Cardiac muscle cell (in vitro differentiated cells and primary cell): ENCODE measurements around the gene HSPB3. TPM values are rescaled to one million over a fixed set of nuclear protein-coding genes. Genes with fewer than 3 reads are reported as not detected.
"Not testable (repeated sequence)": the region's sequence is repeated elsewhere in the genome, so short reads cannot be mapped to it uniquely, and the experiment has no call there.

Experiments used
- DNase-seq, 2 donors: peaks; one replicate each; pipeline versions ENCODE4 v3.0.0 to v3.0.0-alpha.2; 2010 to 2017; ENCODE audit warnings: low read depth in 1 of 2, low spot score in 1 of 2
- H3K27ac ChIP-seq: fragments of 200-600 bp; sonication (generic); 2 replicates; pipeline ENCODE4 v1.5.1; 2016
- H3K27me3 ChIP-seq: fragments of 200-600 bp; sonication (generic); 2 replicates; pipeline ENCODE4 v1.6.0; 2016; ENCODE audit warnings: control low read depth
- H3K36me3 ChIP-seq: fragments of 200-600 bp; sonication (generic); 2 replicates; pipeline ENCODE4 v1.5.1; 2016; ENCODE audit warnings: control low read depth
- H3K4me1 ChIP-seq: fragments of 200-600 bp; sonication (generic); 2 replicates; pipeline ENCODE4 v1.8.1; 2017; ENCODE audit warnings: low read depth, mild to moderate bottlenecking, mixed run types
- H3K4me3 ChIP-seq: fragments of 200-600 bp; sonication (generic); 2 replicates; pipeline ENCODE4 v1.5.1; 2016; ENCODE audit warnings: mild to moderate bottlenecking
- H3K9me3 ChIP-seq: fragments of 200-600 bp; sonication (generic); 2 replicates; pipeline ENCODE4 v1.5.1; 2017; ENCODE audit warnings: low read depth, mild to moderate bottlenecking, control low read depth
- polyA plus RNA-seq: library from polyadenylated mRNA; unstranded; fragments of >200 nt; fragmentation: Nextera tagmentation; extraction: Ambion mirVana; gene quantifications from 2 replicates; pipeline ENCODE4 v1.2.1, GENCODE V29; 2016
- total RNA-seq: library from RNA; depleted of rRNA; stranded (reverse); fragments of >200 nt; gene quantifications from 2 replicates; pipeline ENCODE4 v1.2.3, GENCODE V29; 2016
- TF ChIP-seq, protein P1 (sequence below): IDR thresholded peaks from 2 replicates; pipeline ENCODE4 v1.5.1; 2012; ENCODE audit warnings: low read depth, mild to moderate bottlenecking, low read length

The HSPB3 gene
- total and polyA plus RNA-seq, 2 experiments from 2014 or later: 45.4 to 57.3 TPM

DNA sequence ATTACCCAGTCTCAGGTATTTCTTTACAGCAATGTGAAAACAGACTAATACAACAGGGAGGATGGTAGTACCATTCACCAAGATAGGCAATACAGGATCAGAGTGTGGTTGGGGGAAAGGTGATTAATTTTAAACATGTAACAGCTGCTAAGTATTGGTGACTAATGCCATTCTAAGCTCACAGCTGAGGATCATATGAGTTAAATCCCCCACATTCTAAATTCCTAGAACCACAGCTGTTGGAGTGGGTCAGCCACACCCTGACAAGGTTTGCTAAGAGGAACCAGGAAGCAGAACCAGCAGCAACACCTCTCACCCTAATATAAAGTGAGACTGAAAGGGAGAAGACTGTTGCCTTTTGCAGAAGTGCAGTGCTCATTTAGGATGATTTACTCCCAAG lies 24.8 kb downstream of the HSPB3 start:
- Histone ChIP-seq H3K27me3 (no peaks in the 10 kb centered on the region), H3K27ac (no peak overlapping the region), H3K4me3 (no peak overlapping the region), H3K4me1 (no peaks in the 10 kb centered on the region), H3K36me3 (no peaks in the 10 kb centered on the region), H3K9me3 (no peaks in the 10 kb centered on the region)
- peak in 1 of 2 donors; percentile 21 for DNase-seq
- TF ChIP-seq, protein P1, sequence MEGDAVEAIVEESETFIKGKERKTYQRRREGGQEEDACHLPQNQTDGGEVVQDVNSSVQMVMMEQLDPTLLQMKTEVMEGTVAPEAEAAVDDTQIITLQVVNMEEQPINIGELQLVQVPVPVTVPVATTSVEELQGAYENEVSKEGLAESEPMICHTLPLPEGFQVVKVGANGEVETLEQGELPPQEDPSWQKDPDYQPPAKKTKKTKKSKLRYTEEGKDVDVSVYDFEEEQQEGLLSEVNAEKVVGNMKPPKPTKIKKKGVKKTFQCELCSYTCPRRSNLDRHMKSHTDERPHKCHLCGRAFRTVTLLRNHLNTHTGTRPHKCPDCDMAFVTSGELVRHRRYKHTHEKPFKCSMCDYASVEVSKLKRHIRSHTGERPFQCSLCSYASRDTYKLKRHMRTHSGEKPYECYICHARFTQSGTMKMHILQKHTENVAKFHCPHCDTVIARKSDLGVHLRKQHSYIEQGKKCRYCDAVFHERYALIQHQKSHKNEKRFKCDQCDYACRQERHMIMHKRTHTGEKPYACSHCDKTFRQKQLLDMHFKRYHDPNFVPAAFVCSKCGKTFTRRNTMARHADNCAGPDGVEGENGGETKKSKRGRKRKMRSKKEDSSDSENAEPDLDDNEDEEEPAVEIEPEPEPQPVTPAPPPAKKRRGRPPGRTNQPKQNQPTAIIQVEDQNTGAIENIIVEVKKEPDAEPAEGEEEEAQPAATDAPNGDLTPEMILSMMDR: no peak

GRCh38 chr5:54484219-54484894 lies 28.9 kb downstream of the HSPB3 start:
- Histone ChIP-seq H3K27ac (no peak overlapping the region), H3K36me3 (no peaks in the 10 kb centered on the region), H3K9me3 (no peaks in the 10 kb centered on the region), H3K27me3 (no peaks in the 10 kb centered on the region), H3K4me3 (no peak overlapping the region), H3K4me1 (no peaks in the 10 kb centered on the region)
- no peak for DNase-seq
- TF ChIP-seq, protein P1: no peak

GRCh38 chr5:54485659-54486058 lies 30.2 kb downstream of the HSPB3 start:
- not testable (repeated sequence) for H3K27me3 ChIP-seq, H3K36me3 ChIP-seq, DNase-seq, H3K4me1 ChIP-seq, H3K27ac ChIP-seq, H3K9me3 ChIP-seq, H3K4me3 ChIP-seq

DNA sequence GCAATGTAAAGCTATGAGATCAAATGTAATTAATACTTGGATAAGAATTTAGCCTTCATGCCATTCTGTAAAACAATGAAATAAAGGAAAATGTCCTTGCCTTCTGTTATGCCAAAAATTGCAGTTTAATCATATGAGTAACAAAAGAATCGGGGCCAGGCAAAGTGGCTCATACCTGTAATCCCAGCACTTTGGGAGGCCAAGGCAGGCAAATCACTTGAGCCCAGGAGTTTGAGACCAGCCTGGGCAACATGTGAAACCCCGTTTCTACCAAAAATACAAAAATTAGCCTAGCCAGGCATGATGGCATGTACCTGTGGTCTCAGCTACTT lies 34.1 kb downstream of the HSPB3 start:
- not testable (repeated sequence) for H3K27ac ChIP-seq, H3K4me1 ChIP-seq, H3K9me3 ChIP-seq, H3K27me3 ChIP-seq, H3K36me3 ChIP-seq, DNase-seq, H3K4me3 ChIP-seq

- no peaks in the 10 kb centered on the region for H3K27me3 ChIP-seq
- H3K4me1 ChIP-seq: no peaks in the 10 kb centered on the region
- H3K9me3 ChIP-seq: no peaks in the 10 kb centered on the region
- H3K27ac ChIP-seq: no peak overlapping the region
- H3K4me3 ChIP-seq: no peak overlapping the region
- TF ChIP-seq, protein P1: no peak
- no peaks in the 10 kb centered on the region for H3K36me3 ChIP-seq
- DNase-seq: no peak
Observed at GRCh38 chr5:54491326-54491725, 35.8 kb downstream of the HSPB3 start.

DNA sequence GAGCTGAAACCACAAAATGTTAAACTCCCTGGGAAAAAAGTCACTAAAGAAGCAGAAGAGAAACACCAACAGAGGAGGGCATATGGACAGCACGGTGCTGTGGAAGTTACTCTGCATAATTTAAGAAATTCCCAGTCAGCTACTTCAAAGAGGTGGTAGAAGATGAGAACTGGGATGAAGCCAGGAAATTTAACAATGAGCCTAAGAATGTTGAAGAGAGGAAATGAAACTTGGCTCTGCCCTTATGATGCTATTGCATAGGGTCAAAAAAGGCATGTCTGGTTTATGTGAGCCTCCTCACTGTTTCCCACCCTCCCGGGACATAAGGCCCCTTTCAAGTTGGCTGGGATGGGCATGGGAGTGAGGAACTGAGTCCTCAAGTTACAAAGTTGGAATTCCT lies 36.7 kb downstream of the HSPB3 start:
- H3K9me3 ChIP-seq: no peaks in the 10 kb centered on the region

More for the DNA sequence above, 36.7 kb downstream of the HSPB3 start:
- no peaks in the 10 kb centered on the region for H3K27me3 ChIP-seq
- TF ChIP-seq, protein P1: no peak
- H3K27ac ChIP-seq: no peak overlapping the region
- no peak overlapping the region for H3K4me3 ChIP-seq
- peak in 1 of 2 donors; percentile 56 for DNase-seq
- H3K4me1 ChIP-seq: no peaks in the 10 kb centered on the region
- no peaks in the 10 kb centered on the region for H3K36me3 ChIP-seq
